GM23248 (cell line): ENCODE results near the gene FAM234A. TPM values are rescaled to one million over a fixed set of nuclear protein-coding genes. Genes with fewer than 3 reads are reported as not detected.

Experiments
- DNase-seq: peaks from one replicate; pipeline ENCODE4 v3.0.0-alpha.2; 2015
- H2AFZ ChIP-seq: fragments of 200-600 bp; sonication (generic); 2 replicates; pipeline ENCODE4 v1.6.1; 2016; ENCODE audit warnings: antibody characterized with exemption
- H3F3A ChIP-seq: fragments of 200-600 bp; sonication (generic); 2 replicates; pipeline ENCODE4 v1.6.1; 2016; ENCODE audit warnings: mild to moderate bottlenecking, antibody characterized with exemption, mixed run types; ENCODE audit not compliant: insufficient read depth
- H3K27ac ChIP-seq: fragments of 200-600 bp; sonication (generic); 2 replicates; pipeline ENCODE4 v1.5.1; 2016; ENCODE audit warnings: mild to moderate bottlenecking
- H3K27me3 ChIP-seq: fragments of 200-600 bp; sonication (generic); replicated peaks from 2 replicates; pipeline ENCODE4 v1.6.1; 2016; ENCODE audit warnings: mild to moderate bottlenecking; ENCODE audit not compliant: insufficient read depth
- H3K36me3 ChIP-seq: fragments of 200-600 bp; sonication (generic); 2 replicates; pipeline ENCODE4 v1.6.1; 2016; ENCODE audit warnings: low read depth, mild to moderate bottlenecking
- H3K4me1 ChIP-seq: fragments of 200-600 bp; sonication (generic); 2 replicates; pipeline ENCODE4 v1.6.1; 2016; ENCODE audit warnings: mild to moderate bottlenecking; ENCODE audit not compliant: insufficient read depth
- H3K4me2 ChIP-seq: fragments of 200-600 bp; sonication (generic); one replicate; pipeline ENCODE4 v1.6.1; 2016; ENCODE audit warnings: mild to moderate bottlenecking; ENCODE audit not compliant: unreplicated experiment
- H3K4me3 ChIP-seq: fragments of 200-600 bp; sonication (generic); 2 replicates; pipeline ENCODE4 v1.5.1; 2016; ENCODE audit warnings: mild to moderate bottlenecking
- H3K79me2 ChIP-seq: fragments of 200-600 bp; sonication (generic); 2 replicates; pipeline ENCODE4 v1.6.1; 2016; ENCODE audit warnings: mild to moderate bottlenecking; ENCODE audit not compliant: insufficient read depth
- H3K9ac ChIP-seq: fragments of 200-600 bp; sonication (generic); 2 replicates; pipeline ENCODE4 v1.6.1; 2016; ENCODE audit warnings: mild to moderate bottlenecking
- H3K9me2 ChIP-seq: fragments of 200-600 bp; sonication (generic); 2 replicates; pipeline ENCODE4 v1.6.1; 2016; ENCODE audit warnings: mixed run types, mild to moderate bottlenecking, moderate library complexity; ENCODE audit not compliant: insufficient read depth
- H3K9me3 ChIP-seq: fragments of 200-600 bp; sonication (generic); one replicate; pipeline ENCODE4 v1.6.1; 2017; ENCODE audit warnings: low read depth
- H4K20me1 ChIP-seq: fragments of 200-600 bp; sonication (generic); 2 replicates; pipeline ENCODE4 v1.6.0; 2016; ENCODE audit not compliant: insufficient read depth
- EZH2 ChIP-seq: fragments of 200-600 bp; sonication (generic); IDR thresholded peaks from 2 replicates; pipeline ENCODE4 v1.6.1; 2018; ENCODE audit warnings: antibody characterized with exemption, mild to moderate bottlenecking; ENCODE audit not compliant: insufficient read depth, poor library complexity, severe bottlenecking
- EZH2phosphoT487 ChIP-seq: fragments of 200-600 bp; sonication (generic); IDR thresholded peaks from 2 replicates; pipeline ENCODE4 v1.6.1; 2018; ENCODE audit warnings: antibody characterized with exemption, moderate library complexity, mild to moderate bottlenecking, low read depth; ENCODE audit not compliant: insufficient read depth
- WGBS, 2 experiments: methylation state at CpG; one replicate each; pipeline ENCODE4 v1.1.6; 2015 to 2017; ENCODE audit warnings: low lambda C conversion rate in 2 of 2, low coverage in 1 of 2; ENCODE audit errors: missing lambda C conversion rate in 2 of 2; 5-methylcytosine and 5-hydroxymethylcytosine counted together
- in situ Hi-C: fragments of 300-500 bp; cut with MboI; formaldehyde crosslinking; loops from 2 replicates; pipeline ENCODE4 v1.15.0; 2020
- polyA plus RNA-seq: library from polyadenylated mRNA; unstranded; fragments of >200 nt; fragmentation: Nextera tagmentation; extraction: Ambion mirVana; gene quantifications from 2 replicates; pipeline ENCODE4 v1.2.1, GENCODE V29; 2016
- total RNA-seq: library from RNA; depleted of rRNA; stranded (reverse); fragments of >200 nt; shearing (Covaris generic); gene quantifications from 2 replicates; pipeline ENCODE4 v1.2.3, GENCODE V29; 2014

The FAM234A gene
- total and polyA plus RNA-seq, 2 experiments from 2014 or later, result 113 to 165 TPM

GRCh38 chr16:307691-308312 lies 73.2 kb downstream of the FAM234A start:
- Histone ChIP-seq H3K4me2 (no peak overlapping the region), H3K9me3 (no peaks in the 10 kb centered on the region), H3K9me2 (no peaks in the 10 kb centered on the region), H3F3A (no peaks in the 10 kb centered on the region), H3K79me2 (no peaks in the 10 kb centered on the region), H2AFZ (no peak overlapping the region), H3K36me3 (0 out of 2 replicates have a peak, but pooled peaks cover 6% of the 10 kb centered on the region), H3K9ac (no peak overlapping the region), H4K20me1 (no peaks in the 10 kb centered on the region), H3K4me1 (no peaks in the 10 kb centered on the region), H3K27me3 (no peaks in the 10 kb centered on the region), H3K4me3 (no peak overlapping the region), H3K27ac (no peak overlapping the region)
- TF ChIP-seq EZH2, result no peak
- no peak for TF ChIP-seq EZH2phosphoT487
- DNase-seq, result no peak
- 96 to 98% methylated on average over 21 of the region's 21 CpGs for WGBS, 2 experiments
- in situ Hi-C loops, result no loop called here

GRCh38 chr16:309476-309875 lies 74.9 kb downstream of the FAM234A start:
- TF ChIP-seq EZH2, result no peak
- TF ChIP-seq EZH2phosphoT487, result no peak
- H3K9ac ChIP-seq, result no peak overlapping the region
- H3K4me2 ChIP-seq, result no peak overlapping the region
- no peak overlapping the region for H3K27ac ChIP-seq
- H3F3A ChIP-seq, result no peaks in the 10 kb centered on the region
- H4K20me1 ChIP-seq, result no peaks in the 10 kb centered on the region
- H2AFZ ChIP-seq, result no peak overlapping the region
- in situ Hi-C loops, result no loop called here
- peaks cover 5% of the 10 kb centered on the region for H3K79me2 ChIP-seq
- no peaks in the 10 kb centered on the region for H3K27me3 ChIP-seq
- no peaks in the 10 kb centered on the region for H3K9me2 ChIP-seq
- no peak for DNase-seq
- 0 out of 2 replicates have a peak, but pooled peaks cover 6% of the 10 kb centered on the region for H3K36me3 ChIP-seq
- H3K4me1 ChIP-seq, result no peaks in the 10 kb centered on the region
- WGBS, 2 experiments, result 98% methylated on average over 7 of the region's 7 CpGs
- H3K4me3 ChIP-seq, result no peak overlapping the region
- no peaks in the 10 kb centered on the region for H3K9me3 ChIP-seq

- Histone ChIP-seq H3K27me3 (no peaks in the 10 kb centered on the region), H3K27ac (no peak overlapping the region), H3K79me2 (peaks cover 28% of the 10 kb centered on the region), H3K9me2 (no peaks in the 10 kb centered on the region), H3K4me2 (no peak overlapping the region), H3K4me1 (no peaks in the 10 kb centered on the region), H3K9ac (no peak overlapping the region), H3K9me3 (no peaks in the 10 kb centered on the region), H3K36me3 (0 out of 2 replicates have a peak, but pooled peaks cover 6% of the 10 kb centered on the region), H4K20me1 (no peaks in the 10 kb centered on the region), H3F3A (no peaks in the 10 kb centered on the region), H3K4me3 (no peak overlapping the region), H2AFZ (no peak overlapping the region)
- TF ChIP-seq EZH2 (no peak), EZH2phosphoT487 (no peak)
- in situ Hi-C loops, result no loop called here
- DNase-seq, result no peak
- 96 to 98% methylated on average over 15 of the region's 15 CpGs for WGBS, 2 experiments
Observed at GRCh38 chr16:311725-312124, 77.1 kb downstream of the FAM234A start.

GRCh38 chr16:314351-314750 lies 79.7 kb downstream of the FAM234A start:
- H3K27ac ChIP-seq, result no peak overlapping the region
- 0 out of 2 replicates have a peak, but pooled peaks cover 6% of the 10 kb centered on the region for H3K36me3 ChIP-seq
- H3K79me2 ChIP-seq, result peaks cover 52% of the 10 kb centered on the region
- H3F3A ChIP-seq, result no peaks in the 10 kb centered on the region
- WGBS, 2 experiments, result 92 to 94% methylated on average over 16 of the region's 16 CpGs
- no peak overlapping the region for H3K4me2 ChIP-seq
- in situ Hi-C loops, result no loop called here
- H3K9ac ChIP-seq, result no peak overlapping the region
- no peaks in the 10 kb centered on the region for H3K4me1 ChIP-seq
- H3K9me3 ChIP-seq, result no peaks in the 10 kb centered on the region
- no peak overlapping the region for H3K4me3 ChIP-seq
- no peaks in the 10 kb centered on the region for H3K9me2 ChIP-seq
- H2AFZ ChIP-seq, result no peak overlapping the region
- no peak for TF ChIP-seq EZH2
- TF ChIP-seq EZH2phosphoT487, result no peak
- DNase-seq, result no peak
- no peaks in the 10 kb centered on the region for H4K20me1 ChIP-seq
- no peaks in the 10 kb centered on the region for H3K27me3 ChIP-seq
